ENCODE data around the gene CADM2. TPM values are rescaled to one million over a fixed set of nuclear protein-coding genes. Genes with fewer than 3 reads are reported as not detected.

Gene CADM2
- total RNA-seq, 1 experiment from 2014 or later: not detected

- no peak overlapping the region for H3K4me2 ChIP-seq (ENCODE audit: low read depth, low read length, poor library complexity, severe bottlenecking)
- no peaks in the 10 kb centered on the region; the same call in 1 of the 2 replicates for H3K9me2 ChIP-seq (replicated peaks; ENCODE audit: insufficient read depth, low read length)
- no peak overlapping the region for H3K9ac ChIP-seq (ENCODE audit: low read length)
- H3K4me3 ChIP-seq (ENCODE audit: low read length): no peak overlapping the region
- H2AFZ ChIP-seq (ENCODE audit: low read length): no peak overlapping the region
- no peak for DNase-seq
- H3K4me1 ChIP-seq (ENCODE audit: low read length): no peaks in the 10 kb centered on the region
- peaks cover 6% of the 10 kb centered on the region; the same call in 1 of the 2 replicates for H3K9me3 ChIP-seq (ENCODE audit: low read length)
- no peaks in the 10 kb centered on the region for H3K36me3 ChIP-seq (ENCODE audit: insufficient read depth, low read length)
- no peaks in the 10 kb centered on the region for H3K79me2 ChIP-seq (ENCODE audit: low read length)
- H4K20me1 ChIP-seq (ENCODE audit: insufficient read depth, low read depth, low read length): no peaks in the 10 kb centered on the region
- H3K27me3 ChIP-seq (ENCODE audit: low read length): no peaks in the 10 kb centered on the region
- no peak overlapping the region for H3K27ac ChIP-seq (ENCODE audit: low read length)
These were observed 62.0 kb downstream of the CADM2 start for GRCh38 chr3:85020828-85021227.

GRCh38 chr3:85030052-85030451 is 71.3 kb downstream of the CADM2 start:
- no peaks in the 10 kb centered on the region for H3K27me3 ChIP-seq (ENCODE audit: low read length)
- no peaks in the 10 kb centered on the region for H3K4me1 ChIP-seq (ENCODE audit: low read length)
- no peaks in the 10 kb centered on the region for H3K36me3 ChIP-seq (ENCODE audit: insufficient read depth, low read length)
- H3K4me3 ChIP-seq (ENCODE audit: low read length): no peak overlapping the region
- H3K4me2 ChIP-seq (ENCODE audit: low read depth, low read length, poor library complexity, severe bottlenecking): no peak overlapping the region
- no peak overlapping the region for H3K27ac ChIP-seq (ENCODE audit: low read length)
- H3K9me2 ChIP-seq (replicated peaks; ENCODE audit: insufficient read depth, low read length): no peaks in the 10 kb centered on the region
- no peak for DNase-seq
- no peak overlapping the region for H2AFZ ChIP-seq (ENCODE audit: low read length)
- H4K20me1 ChIP-seq (ENCODE audit: insufficient read depth, low read depth, low read length): no peaks in the 10 kb centered on the region
- H3K9ac ChIP-seq (ENCODE audit: low read length): no peak overlapping the region
- no peaks in the 10 kb centered on the region for H3K79me2 ChIP-seq (ENCODE audit: low read length)
- H3K9me3 ChIP-seq (ENCODE audit: low read length): no peaks in the 10 kb centered on the region; the same call in 1 of the 2 replicates

GRCh38 chr3:85037203-85037602 is 78.4 kb downstream of the CADM2 start:
- Histone ChIP-seq H3K27me3 (ENCODE audit: low read length) (no peaks in the 10 kb centered on the region), H3K9me3 (ENCODE audit: low read length) (peaks cover 3% of the 10 kb centered on the region; the same call in 1 of the 2 replicates), H3K36me3 (ENCODE audit: insufficient read depth, low read length) (no peaks in the 10 kb centered on the region), H3K9me2 (replicated peaks; ENCODE audit: insufficient read depth, low read length) (no peaks in the 10 kb centered on the region), H3K4me2 (ENCODE audit: low read depth, low read length, poor library complexity, severe bottlenecking) (no peak overlapping the region), H4K20me1 (ENCODE audit: insufficient read depth, low read depth, low read length) (no peaks in the 10 kb centered on the region), H3K9ac (ENCODE audit: low read length) (no peak overlapping the region), H3K79me2 (ENCODE audit: low read length) (no peaks in the 10 kb centered on the region), H2AFZ (ENCODE audit: low read length) (no peak overlapping the region), H3K4me1 (ENCODE audit: low read length) (no peaks in the 10 kb centered on the region), H3K27ac (ENCODE audit: low read length) (no peak overlapping the region), H3K4me3 (ENCODE audit: low read length) (no peak overlapping the region)
- DNase-seq: no peak

GRCh38 chr3:85041001-85041400 is 82.2 kb downstream of the CADM2 start:
- H3K9ac ChIP-seq (ENCODE audit: low read length): no peak overlapping the region
- no peaks in the 10 kb centered on the region for H3K79me2 ChIP-seq (ENCODE audit: low read length)
- no peaks in the 10 kb centered on the region for H3K27me3 ChIP-seq (ENCODE audit: low read length)
- H3K4me1 ChIP-seq (ENCODE audit: low read length): no peaks in the 10 kb centered on the region
- H3K9me2 ChIP-seq (replicated peaks; ENCODE audit: insufficient read depth, low read length): no peaks in the 10 kb centered on the region
- H3K9me3 ChIP-seq (ENCODE audit: low read length): peaks cover 7% of the 10 kb centered on the region; the same call in 1 of the 2 replicates
- H2AFZ ChIP-seq (ENCODE audit: low read length): no peak overlapping the region
- H3K4me3 ChIP-seq (ENCODE audit: low read length): no peak overlapping the region
- DNase-seq: no peak
- no peak overlapping the region for H3K4me2 ChIP-seq (ENCODE audit: low read depth, low read length, poor library complexity, severe bottlenecking)
- no peaks in the 10 kb centered on the region for H4K20me1 ChIP-seq (ENCODE audit: insufficient read depth, low read depth, low read length)
- no peak overlapping the region for H3K27ac ChIP-seq (ENCODE audit: low read length)
- no peaks in the 10 kb centered on the region for H3K36me3 ChIP-seq (ENCODE audit: insufficient read depth, low read length)

- no peaks in the 10 kb centered on the region for H3K36me3 ChIP-seq (ENCODE audit: insufficient read depth, low read length)
- H3K9me3 ChIP-seq (ENCODE audit: low read length): peaks cover 7% of the 10 kb centered on the region; the same call in 1 of the 2 replicates
- no peaks in the 10 kb centered on the region for H4K20me1 ChIP-seq (ENCODE audit: insufficient read depth, low read depth, low read length)
- no peak overlapping the region for H3K4me3 ChIP-seq (ENCODE audit: low read length)
- no peaks in the 10 kb centered on the region for H3K4me1 ChIP-seq (ENCODE audit: low read length)
- no peak for DNase-seq
- H3K4me2 ChIP-seq (ENCODE audit: low read depth, low read length, poor library complexity, severe bottlenecking): no peak overlapping the region
- H3K9ac ChIP-seq (ENCODE audit: low read length): no peak overlapping the region
- H3K79me2 ChIP-seq (ENCODE audit: low read length): no peaks in the 10 kb centered on the region
- no peaks in the 10 kb centered on the region for H3K9me2 ChIP-seq (replicated peaks; ENCODE audit: insufficient read depth, low read length)
- no peak overlapping the region for H3K27ac ChIP-seq (ENCODE audit: low read length)
- H2AFZ ChIP-seq (ENCODE audit: low read length): no peak overlapping the region
- no peaks in the 10 kb centered on the region for H3K27me3 ChIP-seq (ENCODE audit: low read length)
These were observed 82.8 kb downstream of the CADM2 start for GRCh38 chr3:85041562-85042055.

GRCh38 chr3:85050821-85051220 is 92.0 kb downstream of the CADM2 start:
- H3K27me3 ChIP-seq (ENCODE audit: low read length): no peaks in the 10 kb centered on the region
- H3K9ac ChIP-seq (ENCODE audit: low read length): no peak overlapping the region
- H3K4me1 ChIP-seq (ENCODE audit: low read length): no peaks in the 10 kb centered on the region
- DNase-seq: no peak
- no peak overlapping the region for H3K4me3 ChIP-seq (ENCODE audit: low read length)
- H3K4me2 ChIP-seq (ENCODE audit: low read depth, low read length, poor library complexity, severe bottlenecking): no peak overlapping the region
- no peak overlapping the region for H2AFZ ChIP-seq (ENCODE audit: low read length)
- no peak overlapping the region for H3K27ac ChIP-seq (ENCODE audit: low read length)
- no peaks in the 10 kb centered on the region for H4K20me1 ChIP-seq (ENCODE audit: insufficient read depth, low read depth, low read length)
- no peaks in the 10 kb centered on the region for H3K79me2 ChIP-seq (ENCODE audit: low read length)
- H3K9me3 ChIP-seq (ENCODE audit: low read length): no peaks in the 10 kb centered on the region; the same call in 1 of the 2 replicates
- H3K9me2 ChIP-seq (replicated peaks; ENCODE audit: insufficient read depth, low read length): no peaks in the 10 kb centered on the region
- H3K36me3 ChIP-seq (ENCODE audit: insufficient read depth, low read length): no peaks in the 10 kb centered on the region

- Histone ChIP-seq H3K9ac (ENCODE audit: low read length) (no peak overlapping the region), H3K36me3 (ENCODE audit: insufficient read depth, low read length) (no peaks in the 10 kb centered on the region)
These were observed 93.0 kb downstream of the CADM2 start for GRCh38 chr3:85051786-85052185.

GRCh38 chr3:85053626-85054025 is 94.8 kb downstream of the CADM2 start:
- Histone ChIP-seq H3K36me3 (ENCODE audit: insufficient read depth, low read length) (no peaks in the 10 kb centered on the region), H3K9me3 (ENCODE audit: low read length) (no peaks in the 10 kb centered on the region), H3K27ac (ENCODE audit: low read length) (no peak overlapping the region), H3K4me1 (ENCODE audit: low read length) (no peaks in the 10 kb centered on the region), H3K9me2 (replicated peaks; ENCODE audit: insufficient read depth, low read length) (no peaks in the 10 kb centered on the region), H3K9ac (ENCODE audit: low read length) (no peak overlapping the region), H3K79me2 (ENCODE audit: low read length) (no peaks in the 10 kb centered on the region), H3K4me2 (ENCODE audit: low read depth, low read length, poor library complexity, severe bottlenecking) (no peak overlapping the region), H3K4me3 (ENCODE audit: low read length) (no peak overlapping the region), H4K20me1 (ENCODE audit: insufficient read depth, low read depth, low read length) (no peaks in the 10 kb centered on the region), H2AFZ (ENCODE audit: low read length) (no peak overlapping the region), H3K27me3 (ENCODE audit: low read length) (no peaks in the 10 kb centered on the region)
- DNase-seq: no peak

More at GRCh38 chr3:85051786-85052185, 93.0 kb downstream of the CADM2 start:
- Histone ChIP-seq H2AFZ (ENCODE audit: low read length) (no peak overlapping the region), H3K4me1 (ENCODE audit: low read length) (no peaks in the 10 kb centered on the region), H3K4me2 (ENCODE audit: low read depth, low read length, poor library complexity, severe bottlenecking) (no peak overlapping the region), H3K79me2 (ENCODE audit: low read length) (no peaks in the 10 kb centered on the region), H3K4me3 (ENCODE audit: low read length) (no peak overlapping the region), H4K20me1 (ENCODE audit: insufficient read depth, low read depth, low read length) (no peaks in the 10 kb centered on the region), H3K9me2 (replicated peaks; ENCODE audit: insufficient read depth, low read length) (no peaks in the 10 kb centered on the region), H3K27ac (ENCODE audit: low read length) (no peak overlapping the region), H3K27me3 (ENCODE audit: low read length) (no peaks in the 10 kb centered on the region), H3K9me3 (ENCODE audit: low read length) (no peaks in the 10 kb centered on the region)
- DNase-seq: no peak

All from Karpas-422 (cell line).